Measurements from ENCODE around the gene SOS2. TPM values are rescaled to one million over a fixed set of nuclear protein-coding genes. Genes with fewer than 3 reads are reported as not detected.
A peak's percentile ranks its signal among the peaks of the same experiment; 100 is the strongest.

The SOS2 gene
- total RNA-seq, 4 donors from 2014 or later: 13.8 to 29.6 (median 18.6) TPM

GRCh38 chr14:50101417-50101816 lies 130.0 kb downstream of the SOS2 start:
- no peaks in the 10 kb centered on the region for H3K9me3 ChIP-seq
- no peaks in the 10 kb centered on the region for H3K27me3 ChIP-seq
- H3K4me3 ChIP-seq: no peak overlapping the region
- intact Hi-C loops (cut with DNase I): loop anchor here (10.0 kb wide), 1 partner anchor 217 kb away; no protein-coding TSS in a partner anchor
- peak overlapping the region in 3 of 4 donors; percentile 40 to 66 (median 65) for H3K27ac ChIP-seq
- TF ChIP-seq, protein P1, sequence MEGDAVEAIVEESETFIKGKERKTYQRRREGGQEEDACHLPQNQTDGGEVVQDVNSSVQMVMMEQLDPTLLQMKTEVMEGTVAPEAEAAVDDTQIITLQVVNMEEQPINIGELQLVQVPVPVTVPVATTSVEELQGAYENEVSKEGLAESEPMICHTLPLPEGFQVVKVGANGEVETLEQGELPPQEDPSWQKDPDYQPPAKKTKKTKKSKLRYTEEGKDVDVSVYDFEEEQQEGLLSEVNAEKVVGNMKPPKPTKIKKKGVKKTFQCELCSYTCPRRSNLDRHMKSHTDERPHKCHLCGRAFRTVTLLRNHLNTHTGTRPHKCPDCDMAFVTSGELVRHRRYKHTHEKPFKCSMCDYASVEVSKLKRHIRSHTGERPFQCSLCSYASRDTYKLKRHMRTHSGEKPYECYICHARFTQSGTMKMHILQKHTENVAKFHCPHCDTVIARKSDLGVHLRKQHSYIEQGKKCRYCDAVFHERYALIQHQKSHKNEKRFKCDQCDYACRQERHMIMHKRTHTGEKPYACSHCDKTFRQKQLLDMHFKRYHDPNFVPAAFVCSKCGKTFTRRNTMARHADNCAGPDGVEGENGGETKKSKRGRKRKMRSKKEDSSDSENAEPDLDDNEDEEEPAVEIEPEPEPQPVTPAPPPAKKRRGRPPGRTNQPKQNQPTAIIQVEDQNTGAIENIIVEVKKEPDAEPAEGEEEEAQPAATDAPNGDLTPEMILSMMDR (IDR thresholded peaks at IDR 0.05): no peak
- TF ChIP-seq POLR2A (IDR thresholded peaks at IDR 0.05): no peak
- H3K4me1 ChIP-seq: peaks cover 0 to 25% (median 0%) of the 10 kb centered on the region in 3 donors
- DNase-seq: no peak
- H3K36me3 ChIP-seq: no peaks in the 10 kb centered on the region
- WGBS, 2 donors: 73 to 83% methylated on average over 7 of the region's 7 CpGs

DNA sequence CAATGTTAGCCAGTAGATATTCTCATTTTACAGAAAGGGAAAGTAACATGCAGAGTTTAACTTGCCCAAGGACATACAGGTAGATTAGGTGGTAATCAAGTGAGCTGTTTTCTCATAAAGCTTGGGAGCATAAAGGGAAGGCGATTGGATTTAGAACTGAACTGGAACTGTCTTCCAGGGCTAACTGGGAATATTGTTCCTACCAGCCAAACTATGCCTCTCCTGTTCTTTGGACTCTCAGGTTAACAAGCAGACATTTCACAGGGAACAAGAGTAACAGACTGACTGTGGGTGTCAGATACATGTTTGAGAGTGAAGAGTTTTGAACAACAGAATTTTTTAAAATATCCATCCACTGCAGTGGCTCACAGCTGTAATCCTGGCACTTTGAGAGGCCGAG lies 130.6 kb downstream of the SOS2 start:
- intact Hi-C loops (cut with DNase I): loop anchor here (10.0 kb wide), 1 partner anchor 216 kb away; no protein-coding TSS in a partner anchor
- Histone ChIP-seq H3K4me3 (no peak overlapping the region), H3K9me3 (no peaks in the 10 kb centered on the region), H3K27me3 (no peaks in the 10 kb centered on the region), H3K27ac (peak overlapping the region in 3 of 4 donors; percentile 40 to 66 (median 65)), H3K4me1 (peaks cover 0 to 25% (median 0%) of the 10 kb centered on the region in 3 donors), H3K36me3 (no peaks in the 10 kb centered on the region)
- no peak for DNase-seq
- TF ChIP-seq, protein P1 (IDR thresholded peaks at IDR 0.05): no peak
- no peak for TF ChIP-seq POLR2A (IDR thresholded peaks at IDR 0.05)
- 86 to 90% methylated on average over 2 of the region's 2 CpGs for WGBS, 2 donors

DNA sequence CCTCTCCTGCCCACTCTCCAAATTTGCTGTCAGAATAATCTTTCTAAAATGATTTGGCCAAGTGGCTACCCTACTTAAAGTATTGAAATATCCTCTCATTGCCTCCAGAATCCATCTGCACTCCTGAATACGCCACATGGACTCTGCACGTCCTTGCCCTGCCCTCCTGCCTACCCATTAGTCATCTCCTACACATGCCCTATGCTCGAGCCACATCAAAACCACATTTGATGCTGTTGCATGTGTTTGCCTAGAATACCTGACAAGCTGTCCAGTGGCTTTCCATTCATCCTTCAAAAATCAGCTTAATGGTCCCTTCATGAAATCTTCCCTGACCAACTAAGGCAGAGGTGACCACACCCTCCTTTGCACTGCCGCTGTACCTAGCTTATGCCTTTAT lies 132.0 kb downstream of the SOS2 start:
- Histone ChIP-seq H3K4me1 (peaks cover 0 to 20% (median 0%) of the 10 kb centered on the region in 3 donors), H3K27me3 (no peaks in the 10 kb centered on the region), H3K4me3 (no peak overlapping the region), H3K36me3 (no peaks in the 10 kb centered on the region), H3K9me3 (no peaks in the 10 kb centered on the region), H3K27ac (no peak overlapping the region)
- DNase-seq: no peak
- intact Hi-C loops (cut with DNase I): loop anchor here (5.0 kb wide), 1 partner anchor 237 kb away; no protein-coding TSS in a partner anchor
- TF ChIP-seq POLR2A (IDR thresholded peaks at IDR 0.05): no peak
- TF ChIP-seq, protein P1 (IDR thresholded peaks at IDR 0.05): no peak
- 63 to 65% methylated on average over 4 of the region's 4 CpGs for WGBS, 2 donors

DNA sequence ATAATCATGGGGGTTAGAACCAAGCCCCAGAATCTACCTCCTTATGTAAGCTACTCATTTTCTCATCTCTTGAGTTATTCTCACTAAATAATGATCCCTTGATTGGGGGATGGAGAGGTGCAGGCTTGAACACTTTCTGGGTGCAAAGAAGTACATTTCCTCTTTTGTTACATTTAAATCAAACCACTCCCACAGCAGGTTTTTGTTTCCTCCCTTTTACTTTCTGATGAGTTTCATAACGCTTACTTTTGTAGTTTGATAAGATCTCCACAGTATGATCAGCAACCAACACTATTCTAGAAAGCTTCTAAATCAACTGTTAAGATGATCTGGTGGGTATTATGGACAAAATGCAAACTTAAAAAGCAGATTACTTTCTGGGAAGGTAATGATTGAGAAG lies 135.5 kb downstream of the SOS2 start:
- DNase-seq: no peak
- no peak overlapping the region for H3K27ac ChIP-seq
- intact Hi-C loops (cut with DNase I): loop anchor here (5.0 kb wide), 1 partner anchor 234 kb away; no protein-coding TSS in a partner anchor
- H3K9me3 ChIP-seq: no peaks in the 10 kb centered on the region
- 50% methylated on average over 1 of the region's 1 CpG for WGBS, 2 donors
- no peaks in the 10 kb centered on the region for H3K36me3 ChIP-seq
- TF ChIP-seq, protein P1 (IDR thresholded peaks at IDR 0.05): no peak
- no peak for TF ChIP-seq POLR2A (IDR thresholded peaks at IDR 0.05)
- peaks cover 0 to 8% (median 0%) of the 10 kb centered on the region in 3 donors for H3K4me1 ChIP-seq
- H3K27me3 ChIP-seq: no peaks in the 10 kb centered on the region
- H3K4me3 ChIP-seq: no peak overlapping the region

GRCh38 chr14:50094056-50094755 lies 137.2 kb downstream of the SOS2 start:
- 90 to 95% methylated on average over 6 to 11 of the region's 11 CpGs for WGBS, 2 donors
- no peak overlapping the region for H3K4me3 ChIP-seq

More at GRCh38 chr14:50094056-50094755, 137.2 kb downstream of the SOS2 start:
- no peak overlapping the region for H3K27ac ChIP-seq
- no peaks in the 10 kb centered on the region for H3K9me3 ChIP-seq
- H3K4me1 ChIP-seq: peaks cover 0 to 2% (median 0%) of the 10 kb centered on the region in 3 donors
- H3K27me3 ChIP-seq: no peaks in the 10 kb centered on the region
- TF ChIP-seq POLR2A (IDR thresholded peaks at IDR 0.05): no peak
- TF ChIP-seq, protein P1 (IDR thresholded peaks at IDR 0.05): no peak
- no peak for DNase-seq
- no peaks in the 10 kb centered on the region for H3K36me3 ChIP-seq
- intact Hi-C loops (cut with DNase I): no loop called here
